ENCODE results near the gene RNU7-1.

DNA sequence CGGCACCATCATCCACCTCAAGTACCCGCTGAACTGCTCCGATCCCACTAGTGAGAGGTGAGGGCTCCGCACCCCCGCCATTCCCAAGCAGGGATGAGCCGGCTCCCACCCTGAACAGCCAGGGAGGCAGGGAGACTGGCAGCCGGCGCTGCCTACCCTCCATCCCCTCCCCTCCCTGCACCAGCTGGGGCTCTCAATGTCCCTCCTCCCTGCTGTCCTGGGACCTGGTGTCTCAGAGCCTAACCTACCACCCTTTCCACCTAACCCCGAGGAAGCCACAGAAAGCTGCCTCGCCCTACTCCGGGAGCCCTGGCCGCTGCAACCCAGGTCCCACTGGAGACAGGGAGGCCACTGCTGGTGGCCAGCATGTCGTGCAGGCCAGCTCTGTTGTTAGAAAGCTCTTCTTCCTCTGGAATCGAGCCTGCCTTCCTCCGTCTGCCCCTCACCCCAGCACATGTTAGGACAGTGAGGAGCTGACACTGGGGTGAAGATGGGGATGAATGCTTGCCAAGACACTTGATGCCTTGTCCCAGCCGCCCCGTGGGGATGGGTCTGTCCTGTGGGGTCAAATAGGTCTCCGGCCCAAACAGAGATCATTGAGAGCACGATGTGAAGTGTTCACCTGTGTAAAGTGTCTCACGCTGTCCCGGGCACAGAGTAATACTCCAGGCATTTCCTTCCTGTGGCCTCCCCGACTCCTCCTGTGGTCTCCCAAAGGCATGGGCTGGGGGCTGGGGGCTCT lies 8.7 kb downstream of the RNU7-1 start:
- TF ChIP-seq CTCF (conservative IDR thresholded peaks at IDR 0.05 in 1 of 2, IDR thresholded peaks at IDR 0.05 in 1 of 2; ENCODE audit: low read depth in 1 of 2, low read length in 2 of 2) (no peak), EZH2 (IDR thresholded peaks at IDR 0.05; ENCODE audit: low read length, missing control alignments) (no peak)
